GM19395 (cell line): ENCODE results near the gene GTF3C1.

Experiments used
- ATAC-seq: cut with Tn5 transposase; IDR thresholded peaks from one replicate; pipeline ENCODE4 v1.9.1; 2021; ENCODE audit warnings: mild to moderate bottlenecking, moderate library complexity; ENCODE audit not compliant: unreplicated experiment

The GTF3C1 gene

GRCh38 chr16:27564224-27564623 lies 14.5 kb upstream of the GTF3C1 start:
- no peak for ATAC-seq

GRCh38 chr16:27561216-27561615 lies 11.5 kb upstream of the GTF3C1 start:
- ATAC-seq: no peak

- ATAC-seq: no peak
These were observed 9.2 kb upstream of the GTF3C1 start for GRCh38 chr16:27558932-27559331.

GRCh38 chr16:27558434-27558833 lies 8.7 kb upstream of the GTF3C1 start:
- ATAC-seq: no peak

- ATAC-seq: no peak
These were observed 6.8 kb upstream of the GTF3C1 start for GRCh38 chr16:27556471-27556870.

- no peak for ATAC-seq
These were observed 1.3 kb upstream of the GTF3C1 start for GRCh38 chr16:27551036-27551435.

GRCh38 chr16:27550582-27550920 lies 838 bp upstream of the GTF3C1 start:
- ATAC-seq: no peak

- ATAC-seq: peak; percentile 35
These were observed 308 bp downstream of the GTF3C1 start for GRCh38 chr16:27549464-27549745.

GRCh38 chr16:27547851-27548250 lies 1.9 kb downstream of the GTF3C1 start:
- no peak for ATAC-seq

- no peak for ATAC-seq
These were observed 2.6 kb downstream of the GTF3C1 start for GRCh38 chr16:27547134-27547533.

- no peak for ATAC-seq
These were observed 5.0 kb downstream of the GTF3C1 start for GRCh38 chr16:27544671-27545070.

- ATAC-seq: no peak
These were observed 5.9 kb downstream of the GTF3C1 start for GRCh38 chr16:27543801-27544200.

- no peak for ATAC-seq
These were observed 10.1 kb downstream of the GTF3C1 start for GRCh38 chr16:27539636-27540035.

- no peak for ATAC-seq
These were observed 10.6 kb downstream of the GTF3C1 start for GRCh38 chr16:27539120-27539519.

- no peak for ATAC-seq
These were observed 11.2 kb downstream of the GTF3C1 start for GRCh38 chr16:27538528-27538927.

- ATAC-seq: no peak
These were observed 15.5 kb downstream of the GTF3C1 start for GRCh38 chr16:27534256-27534655.

- no peak for ATAC-seq
These were observed 17.6 kb downstream of the GTF3C1 start for GRCh38 chr16:27531826-27532800.

GRCh38 chr16:27531186-27531585 lies 18.5 kb downstream of the GTF3C1 start:
- no peak for ATAC-seq

GRCh38 chr16:27529962-27530361 lies 19.8 kb downstream of the GTF3C1 start:
- no peak for ATAC-seq

- no peak for ATAC-seq
These were observed 21.4 kb downstream of the GTF3C1 start for GRCh38 chr16:27528294-27528693.

GRCh38 chr16:27526180-27526579 lies 23.5 kb downstream of the GTF3C1 start:
- no peak for ATAC-seq

GRCh38 chr16:27522173-27522707 lies 27.5 kb downstream of the GTF3C1 start:
- no peak for ATAC-seq
